ENCODE measurements around the gene QRICH1.

QRICH1 gene

DNA sequence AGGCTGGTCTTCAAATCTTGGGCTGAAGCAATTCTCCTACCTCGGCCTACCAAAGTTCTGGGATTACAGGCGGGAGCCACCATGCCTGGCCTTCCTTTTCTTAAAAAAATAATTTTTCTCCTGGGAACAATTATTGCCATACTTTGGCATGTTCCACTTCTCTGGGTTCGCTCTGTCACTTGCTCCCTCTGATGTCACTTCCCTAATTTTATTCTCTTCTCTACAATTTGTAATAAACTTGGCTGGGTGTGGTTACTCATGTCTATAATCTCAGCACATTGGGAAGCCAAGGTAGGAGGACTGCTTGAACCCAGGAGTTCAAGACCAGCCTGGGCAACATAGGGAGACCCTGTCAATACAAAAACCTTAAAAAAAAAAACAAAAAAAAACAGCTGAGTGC, 58.6 kb downstream of the QRICH1 start:
- in situ Hi-C loops (cut with HindIII; ENCODE audit: low sequenced_read_pairs) = no loop called here

DNA sequence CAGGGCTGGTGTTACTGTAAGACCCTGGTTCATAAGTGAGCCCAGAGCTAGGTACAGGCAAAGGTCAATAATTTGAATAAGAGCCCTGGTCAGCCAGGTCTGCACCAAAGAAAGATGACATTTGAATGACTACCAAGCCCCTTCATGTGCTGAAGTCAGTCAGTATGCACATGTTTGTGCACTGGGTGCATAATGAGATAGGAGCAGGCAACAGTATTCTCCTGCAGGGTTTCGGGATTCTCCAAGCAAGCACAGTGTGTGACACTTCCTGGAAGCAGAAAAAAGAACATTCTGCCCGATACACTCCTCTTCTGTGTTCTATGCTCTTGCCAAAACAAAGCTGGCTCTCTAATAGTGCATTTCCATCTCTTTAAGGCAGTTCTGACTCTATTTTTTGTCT, 59.2 kb downstream of the QRICH1 start:
- in situ Hi-C loops (cut with HindIII; ENCODE audit: low sequenced_read_pairs) = no loop called here

DNA sequence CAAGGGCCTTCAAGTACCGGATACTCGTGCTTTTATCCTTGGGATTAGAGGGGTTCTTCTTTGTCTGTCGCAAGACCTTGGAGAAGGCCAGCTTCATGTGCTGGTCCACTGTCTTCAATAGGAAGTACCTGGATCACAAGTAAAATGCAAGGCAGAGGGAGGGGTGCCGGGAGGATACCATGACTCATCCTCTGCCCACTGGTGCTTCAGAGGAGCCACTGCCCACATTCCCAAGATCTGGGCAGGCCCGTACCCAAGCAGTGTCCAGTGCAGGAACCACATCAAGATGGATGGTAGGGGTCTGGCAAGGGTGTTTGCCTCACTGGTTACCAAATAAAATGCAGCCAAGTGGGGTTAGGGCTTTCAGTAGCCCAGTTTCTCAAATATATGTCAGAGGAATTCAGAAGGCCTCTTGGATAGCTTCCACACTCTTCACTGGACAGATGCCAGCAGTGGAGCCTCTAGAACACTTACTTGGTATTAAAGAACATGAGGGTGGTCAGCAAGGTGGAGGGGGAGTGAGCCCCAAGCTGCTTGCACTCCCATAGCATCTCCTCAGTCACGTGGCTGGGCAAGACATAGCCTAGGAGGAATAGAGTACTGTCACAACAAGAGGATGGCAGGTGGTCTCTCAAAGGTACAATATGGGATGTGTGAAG, 61.1 kb downstream of the QRICH1 start:
- in situ Hi-C loops (cut with HindIII; ENCODE audit: low sequenced_read_pairs) = no loop called here

DNA sequence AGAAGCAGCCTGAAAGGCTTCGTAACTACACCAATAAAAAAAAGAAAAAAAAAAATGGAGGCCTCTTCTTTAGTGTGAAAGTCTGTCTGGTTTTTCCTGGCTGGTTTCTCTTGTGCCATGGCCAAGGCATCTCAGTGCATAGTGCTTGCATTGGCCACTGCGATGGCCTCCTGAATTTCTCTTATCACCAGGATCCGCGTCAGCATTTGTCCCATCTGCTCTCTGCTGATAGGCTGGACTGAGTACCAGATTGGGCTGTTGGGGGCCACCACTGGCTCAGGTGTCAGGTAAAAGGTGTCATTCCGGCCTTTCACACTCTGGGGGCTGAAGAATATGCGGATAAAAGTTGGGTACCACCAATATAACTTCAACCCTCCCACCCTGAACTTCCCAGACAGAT, 63.5 kb downstream of the QRICH1 start:
- in situ Hi-C loops (cut with HindIII; ENCODE audit: low sequenced_read_pairs) = no loop called here

DNA sequence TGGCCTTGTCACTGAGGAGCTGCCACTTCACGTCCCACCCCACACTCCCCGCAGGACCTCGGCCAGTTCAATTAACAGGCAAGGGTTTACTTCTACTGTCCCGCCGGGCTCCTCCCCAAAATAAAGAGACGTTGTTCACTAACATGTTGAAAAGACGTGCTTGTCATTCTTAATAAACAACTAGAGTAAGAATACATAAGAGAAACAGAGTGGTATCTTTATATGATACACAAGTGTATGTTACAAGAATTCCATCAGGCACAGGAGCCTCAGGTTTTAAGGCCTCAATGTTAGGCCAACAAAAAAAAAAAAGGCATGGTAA, 64.3 kb downstream of the QRICH1 start:
- in situ Hi-C loops (cut with HindIII; ENCODE audit: low sequenced_read_pairs) = no loop called here

DNA sequence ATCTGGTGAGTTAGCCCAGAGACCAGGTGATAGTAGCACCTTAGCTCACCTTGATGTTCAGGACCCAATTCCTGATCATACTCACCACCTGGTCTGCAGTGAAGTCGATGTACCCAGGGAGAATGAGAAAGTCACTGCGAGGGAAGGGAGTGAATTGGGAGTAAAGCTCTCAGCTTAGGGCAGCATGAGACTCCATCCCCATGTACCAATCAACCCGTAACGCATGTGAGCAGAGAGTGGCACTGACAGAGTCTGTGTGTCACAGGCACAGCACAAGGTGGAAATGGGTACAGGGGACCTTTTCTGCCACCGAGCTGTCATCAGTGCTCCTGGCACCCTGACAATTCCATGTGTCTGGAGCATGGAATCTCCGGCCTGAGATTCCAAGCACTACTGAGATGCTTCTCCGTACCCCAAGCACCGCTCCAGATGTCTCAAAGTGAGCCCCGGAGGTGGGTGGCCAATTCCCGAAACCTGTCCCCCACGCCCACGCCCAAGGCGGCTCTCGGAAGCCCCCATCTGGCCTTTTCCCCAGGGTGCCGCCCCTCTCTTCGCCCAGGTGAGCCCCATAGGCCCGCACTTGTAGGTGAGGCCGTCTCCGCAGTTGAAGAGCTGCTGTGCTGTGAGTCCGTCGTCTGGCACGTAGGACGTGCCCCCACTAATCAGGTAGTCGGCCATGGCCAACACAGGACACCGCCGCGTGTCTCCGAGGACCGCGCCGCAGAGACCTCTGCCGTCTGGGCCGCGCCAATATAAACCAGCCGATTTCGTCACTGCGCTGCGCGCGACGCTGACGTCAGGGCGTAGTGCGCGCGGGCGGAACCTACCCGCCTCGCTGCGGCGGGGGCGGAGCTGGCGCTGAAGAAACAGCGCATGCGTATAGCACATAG, 65.0 kb downstream of the QRICH1 start, which contains the start of gene IMPDH2:
IMPDH2 (minus strand) TSS at position 726 of the 890 bp plus-strand sequence; CDS start at position 678, 48 bp downstream.
- in situ Hi-C loops (cut with HindIII; ENCODE audit: low sequenced_read_pairs) = no loop called here

DNA sequence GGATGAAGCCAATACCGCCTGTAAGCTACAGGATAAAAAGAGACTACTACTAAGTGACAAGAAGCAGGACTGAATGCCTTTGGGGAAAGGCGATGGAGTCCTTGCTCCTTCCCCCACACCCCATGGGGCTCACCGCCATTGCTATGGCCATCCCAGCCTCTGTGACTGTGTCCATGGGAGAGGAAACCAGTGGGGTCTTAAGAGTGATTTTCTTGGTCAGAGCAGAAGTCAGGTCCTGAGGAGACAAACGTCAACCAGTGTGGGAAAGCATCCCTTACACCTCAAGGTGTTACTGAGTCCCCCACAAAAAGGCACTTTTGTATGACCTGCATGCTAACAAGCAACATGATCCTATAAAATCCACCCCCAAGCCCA, 65.6 kb downstream of the QRICH1 start:
- in situ Hi-C loops (cut with HindIII; ENCODE audit: low sequenced_read_pairs) = no loop called here

DNA sequence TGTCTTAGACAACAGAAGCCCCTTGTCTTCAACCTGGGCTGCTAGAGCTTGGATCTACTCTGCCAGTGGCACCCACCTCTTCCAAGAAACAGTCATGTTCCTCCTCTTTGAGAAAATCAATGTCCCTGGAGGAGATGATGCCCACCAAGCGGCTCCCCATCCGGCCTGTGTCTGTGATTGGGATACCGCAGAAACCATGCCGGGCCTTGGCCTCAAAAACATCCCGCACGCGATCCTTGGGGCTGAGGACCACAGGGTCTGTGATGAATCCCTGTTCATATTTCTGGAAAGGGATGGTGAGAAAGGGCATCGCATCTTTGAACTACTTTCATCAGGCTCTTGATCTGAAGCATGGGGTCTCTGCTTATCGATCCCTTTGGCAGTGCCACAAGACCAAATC, 66.2 kb downstream of the QRICH1 start:
- in situ Hi-C loops (cut with HindIII; ENCODE audit: low sequenced_read_pairs) = no loop called here

DNA sequence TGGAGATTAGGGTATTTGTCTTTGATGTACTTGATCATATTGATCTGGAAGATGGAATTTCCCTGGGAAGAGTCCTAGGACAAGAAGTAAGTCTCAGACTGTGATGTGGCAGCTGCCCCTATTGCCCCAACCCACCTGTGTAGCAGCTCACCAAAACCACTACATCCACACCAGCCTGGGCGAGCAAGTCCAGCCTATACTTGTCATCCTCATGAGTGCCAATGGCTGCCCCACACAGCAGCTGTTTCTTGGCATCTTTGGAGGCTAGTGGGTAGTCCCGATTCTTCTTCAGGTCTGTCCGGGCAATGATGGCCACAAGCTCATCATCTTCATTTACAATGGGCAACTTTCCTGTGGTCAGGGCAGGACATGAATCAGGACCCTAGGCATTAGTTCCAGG, 67.3 kb downstream of the QRICH1 start:
- in situ Hi-C loops (cut with HindIII; ENCODE audit: low sequenced_read_pairs) = no loop called here

DNA sequence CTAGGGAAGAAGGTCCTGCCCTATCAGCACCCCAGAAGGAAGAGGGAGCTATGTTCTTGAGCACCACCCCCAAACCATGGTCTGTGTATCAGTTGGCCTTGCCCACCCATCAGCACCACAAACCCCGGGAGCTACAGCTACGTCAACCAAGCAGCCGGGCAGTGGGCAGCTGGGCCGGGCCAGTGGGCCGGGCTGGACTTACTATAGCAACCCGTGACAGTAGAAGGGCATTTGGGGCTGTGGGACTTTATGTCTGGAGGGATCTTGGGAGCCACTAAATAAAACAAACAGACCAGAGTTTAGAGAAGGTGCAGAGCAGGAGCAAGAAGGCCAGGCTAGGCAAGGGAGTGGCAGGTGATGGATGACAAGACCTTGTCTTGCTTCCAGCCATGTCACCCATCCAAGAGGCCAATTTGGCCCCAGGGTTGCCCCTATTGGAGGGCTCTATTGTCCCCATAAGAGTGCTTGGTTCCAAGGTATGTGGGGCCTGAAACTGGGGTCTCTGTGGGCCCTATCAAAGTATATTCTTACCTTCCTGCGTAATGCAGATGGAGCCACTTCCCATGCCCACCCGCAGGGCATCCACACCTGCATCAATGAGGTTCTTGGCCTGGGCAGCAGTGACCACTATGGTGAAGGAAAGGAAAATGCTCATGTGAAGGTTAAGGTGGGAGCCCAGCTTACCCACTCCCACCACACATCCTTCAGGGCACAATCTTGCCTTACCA, 67.9 kb downstream of the QRICH1 start:
- in situ Hi-C loops (cut with HindIII; ENCODE audit: low sequenced_read_pairs) = no loop called here

DNA sequence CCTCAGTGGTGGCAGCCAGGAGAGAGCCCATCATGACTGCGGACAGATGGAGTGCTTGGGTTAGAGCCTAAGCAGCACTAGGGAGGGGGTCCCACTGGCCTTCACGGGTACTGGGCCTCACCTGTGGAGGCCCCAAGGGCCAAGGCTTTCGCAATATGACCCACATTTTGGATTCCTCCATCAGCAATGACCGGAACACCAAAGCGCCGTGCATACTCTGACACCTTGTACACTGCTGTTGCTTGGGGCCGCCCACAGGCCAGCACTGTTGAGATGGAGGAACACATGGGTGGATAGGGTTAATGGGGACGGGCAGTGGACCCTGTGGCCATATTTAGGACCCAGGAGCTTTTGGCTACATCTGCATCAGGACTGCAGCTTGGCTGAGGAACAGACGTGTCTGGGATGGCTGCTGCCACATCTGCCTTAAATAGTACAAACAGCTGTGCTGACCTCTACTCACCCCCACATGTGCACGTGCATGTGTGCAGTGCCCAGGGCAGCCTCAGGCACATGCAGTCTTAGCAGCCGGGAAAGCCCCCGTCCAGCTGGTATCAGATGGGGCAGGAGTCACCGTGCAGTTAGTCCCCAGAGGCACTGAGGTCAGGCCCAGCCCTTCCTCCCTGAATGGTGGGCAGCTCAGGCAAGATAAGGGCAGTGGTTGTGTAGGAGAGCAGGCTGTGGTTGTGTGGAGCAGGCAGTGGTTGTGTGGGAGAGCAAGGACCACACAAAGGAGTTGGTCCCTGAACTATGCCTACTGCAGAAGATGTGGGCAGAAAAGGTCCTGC, 68.7 kb downstream of the QRICH1 start:
- in situ Hi-C loops (cut with HindIII; ENCODE audit: low sequenced_read_pairs) = no loop called here

DNA sequence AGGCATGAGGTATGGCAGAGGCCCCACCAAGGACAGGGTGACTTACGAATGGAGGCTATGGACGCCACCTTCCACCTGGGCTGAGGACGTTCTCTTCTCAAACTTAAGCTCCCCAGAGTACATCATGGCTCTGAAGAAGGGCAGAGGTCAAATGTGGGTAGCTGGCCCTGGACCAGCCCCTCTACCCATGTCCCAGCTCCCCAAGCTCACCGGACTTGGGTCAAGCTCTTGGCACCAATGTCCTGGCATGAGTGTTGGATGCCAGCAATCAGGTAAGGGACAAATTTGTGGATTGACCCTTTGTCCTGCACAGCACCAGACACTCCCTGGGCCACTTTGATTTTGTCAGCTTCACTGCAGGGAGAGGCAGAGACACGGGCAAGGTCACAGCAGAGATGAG, 69.4 kb downstream of the QRICH1 start:
- in situ Hi-C loops (cut with HindIII; ENCODE audit: low sequenced_read_pairs) = no loop called here

DNA sequence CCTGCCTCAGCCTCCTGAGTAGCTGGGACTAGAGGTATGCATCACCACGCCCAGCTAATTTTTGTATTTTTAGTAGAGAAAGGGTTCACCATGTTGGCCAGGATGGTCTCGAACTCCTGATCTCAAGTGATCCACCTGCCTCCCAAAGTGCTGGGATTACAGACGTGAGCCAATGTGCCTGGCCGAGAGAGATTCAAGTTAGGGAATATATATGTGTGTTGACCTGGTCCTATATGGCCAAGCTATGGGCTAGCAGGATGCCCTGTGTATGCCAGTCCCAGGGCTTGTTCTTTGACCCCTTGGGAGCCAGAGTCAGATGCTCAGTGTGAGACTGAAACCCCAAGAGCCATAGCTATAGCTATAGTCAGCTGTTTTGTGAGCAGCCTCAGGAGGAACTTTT, 70.1 kb downstream of the QRICH1 start:
- in situ Hi-C loops (cut with HindIII; ENCODE audit: low sequenced_read_pairs) = no loop called here

DNA sequence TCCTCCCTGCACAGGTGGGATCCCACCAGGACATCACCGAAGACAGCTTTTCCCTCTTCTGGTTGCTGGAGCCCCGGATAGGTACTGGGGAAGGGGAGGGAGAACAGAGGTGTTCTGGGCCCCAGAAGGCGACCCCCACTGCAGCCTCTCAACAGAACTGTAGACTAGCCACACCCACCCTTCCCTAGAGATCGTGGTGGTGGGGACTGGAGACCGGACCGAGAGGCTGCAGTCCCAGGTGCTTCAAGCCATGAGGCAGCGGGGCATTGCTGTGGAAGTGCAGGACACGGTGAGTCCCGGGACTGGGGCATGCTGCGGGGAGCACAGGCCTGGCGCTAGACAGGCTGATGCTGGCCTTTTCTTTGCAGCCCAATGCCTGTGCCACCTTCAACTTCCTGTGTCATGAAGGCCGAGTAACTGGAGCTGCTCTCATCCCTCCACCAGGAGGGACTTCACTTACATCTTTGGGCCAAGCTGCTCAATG, 71.1 kb downstream of the QRICH1 start:
- in situ Hi-C loops (cut with HindIII; ENCODE audit: low sequenced_read_pairs) = no loop called here

DNA sequence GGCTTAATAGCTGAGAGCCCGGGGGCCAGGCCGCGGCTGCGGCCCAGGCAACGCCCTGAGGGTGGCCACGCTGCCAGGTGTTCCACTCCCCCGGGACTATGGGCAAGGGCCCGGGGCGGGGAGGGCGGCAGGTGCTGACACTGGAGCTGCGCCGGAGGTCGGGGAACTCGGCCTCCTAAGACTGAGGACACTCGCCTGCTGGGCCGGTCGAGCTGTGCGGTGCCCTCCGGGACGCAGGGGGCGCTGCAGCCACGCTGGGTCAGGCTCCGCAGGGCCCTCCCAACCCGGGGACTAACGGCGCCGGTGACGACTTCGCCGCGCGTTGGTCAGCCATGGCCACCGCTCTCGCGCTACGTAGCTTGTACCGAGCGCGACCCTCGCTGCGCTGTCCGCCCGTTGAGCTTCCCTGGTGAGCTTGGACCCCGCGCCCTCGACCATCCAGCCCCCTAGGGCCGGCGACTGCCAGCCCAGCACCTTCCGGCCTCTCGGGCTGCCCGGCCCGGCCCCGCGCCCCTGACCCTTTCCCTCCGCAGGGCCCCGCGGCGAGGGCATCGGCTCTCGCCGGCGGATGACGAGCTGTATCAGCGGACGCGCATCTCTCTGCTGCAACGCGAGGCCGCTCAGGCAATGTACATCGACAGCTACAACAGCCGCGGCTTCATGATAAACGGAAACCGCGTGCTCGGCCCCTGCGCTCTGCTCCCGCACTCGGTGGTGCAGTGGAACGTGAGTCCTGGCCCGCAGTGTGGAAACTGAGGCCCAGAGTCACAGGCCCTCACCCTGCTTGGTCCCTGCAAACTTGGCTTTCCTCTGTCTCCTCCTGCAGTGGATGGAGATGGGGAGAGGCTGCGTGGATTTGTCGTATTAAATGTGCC, 71.8 kb downstream of the QRICH1 start, which contains the start of gene NDUFAF3:
NDUFAF3 (plus strand) TSS at position 309 of the 875 bp plus-strand sequence; CDS start at position 333, 24 bp downstream.
- in situ Hi-C loops (cut with HindIII; ENCODE audit: low sequenced_read_pairs) = no loop called here

DNA sequence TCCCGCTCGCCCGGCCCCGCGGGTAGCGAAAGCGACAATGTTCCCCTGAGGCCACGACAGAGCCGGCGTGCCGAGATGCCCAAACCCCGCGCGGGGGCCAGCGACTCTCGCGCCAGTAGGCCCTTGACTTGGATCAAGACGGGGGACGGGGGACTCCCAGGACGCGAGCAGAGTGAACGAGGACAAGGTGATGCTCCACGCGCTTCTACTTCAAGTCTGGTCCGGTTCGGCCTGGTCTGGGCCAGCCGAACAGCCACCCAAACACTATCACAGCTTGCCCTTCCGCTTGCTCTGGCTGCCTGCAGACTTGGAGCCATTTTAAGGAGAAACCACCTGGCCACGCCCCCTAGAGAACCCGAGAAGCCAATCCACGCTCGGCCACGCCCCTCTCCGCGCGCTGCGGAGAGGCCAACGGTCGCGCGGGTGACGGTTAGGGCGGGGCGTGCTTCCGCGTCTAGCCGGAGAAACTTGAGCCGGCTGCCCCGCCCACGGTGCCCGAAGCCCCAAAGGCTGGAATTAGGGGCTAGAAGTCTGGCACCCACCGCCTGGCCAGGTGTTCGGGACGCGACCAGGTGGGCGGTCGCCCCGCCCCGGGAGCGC, 72.6 kb downstream of the QRICH1 start:
- in situ Hi-C loops (cut with HindIII; ENCODE audit: low sequenced_read_pairs) = no loop called here

DNA sequence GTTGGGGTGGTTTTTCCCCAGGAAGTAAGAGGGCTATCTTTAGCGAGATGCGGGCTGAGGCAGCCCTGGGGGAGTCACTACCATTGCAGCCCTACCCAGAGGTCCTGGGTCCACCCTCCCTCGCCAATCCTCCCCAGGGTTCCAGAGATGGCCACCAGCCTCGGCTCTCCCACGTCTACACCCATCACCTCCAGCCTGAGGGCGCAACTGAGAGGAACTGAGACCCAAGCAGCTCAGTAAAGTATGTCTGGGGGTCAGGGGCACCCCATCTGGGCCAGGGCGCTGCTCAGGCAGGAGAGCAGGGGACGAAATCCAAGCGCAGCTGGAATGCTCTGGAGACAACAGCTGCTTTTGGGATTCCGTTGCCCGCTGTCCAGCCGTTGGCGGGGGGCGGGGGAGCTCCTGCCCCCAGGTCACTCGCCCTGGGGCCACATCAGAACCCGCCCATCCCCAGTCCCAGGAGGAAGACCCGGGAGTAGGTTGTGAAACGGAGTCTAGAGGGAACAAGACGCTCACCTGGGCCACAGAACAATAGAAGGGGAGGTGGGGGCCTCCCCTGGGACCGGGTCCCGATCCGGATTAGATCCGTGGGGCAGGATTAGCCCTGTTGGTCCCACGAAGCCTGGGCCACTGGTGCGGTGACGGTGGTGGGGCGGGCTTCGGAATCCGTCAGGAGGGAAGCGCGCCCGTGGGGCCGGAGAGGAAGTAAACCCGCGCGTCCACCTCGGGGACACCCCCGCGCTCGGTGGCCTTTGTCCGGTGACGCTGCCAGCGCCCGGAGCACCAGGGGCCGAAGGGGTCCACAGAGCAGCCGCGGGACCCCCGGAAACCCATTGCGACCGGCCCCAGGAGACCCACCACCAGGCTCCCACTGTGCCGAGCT, 73.3 kb downstream of the QRICH1 start:
- in situ Hi-C loops (cut with HindIII; ENCODE audit: low sequenced_read_pairs) = no loop called here

DNA sequence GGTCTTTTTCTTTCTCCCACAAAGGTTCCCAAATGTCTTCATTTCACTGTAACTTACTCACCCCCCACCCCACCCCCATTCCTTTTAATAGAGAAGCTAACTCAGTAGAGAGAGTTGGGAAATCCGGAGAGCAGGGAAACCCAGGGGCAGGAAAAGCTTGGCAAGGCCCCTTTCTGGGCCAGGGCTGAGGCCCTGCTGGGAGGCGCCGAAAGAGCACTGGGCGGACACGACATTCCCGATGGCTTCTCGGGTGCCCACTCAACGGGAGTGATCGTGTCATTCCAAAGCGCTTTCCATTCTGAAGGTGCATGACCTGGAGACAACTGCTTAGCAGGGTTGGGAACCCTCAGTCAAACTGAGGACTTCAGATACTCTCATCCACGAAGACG, 73.9 kb downstream of the QRICH1 start:
- in situ Hi-C loops (cut with HindIII; ENCODE audit: low sequenced_read_pairs) = no loop called here

DNA sequence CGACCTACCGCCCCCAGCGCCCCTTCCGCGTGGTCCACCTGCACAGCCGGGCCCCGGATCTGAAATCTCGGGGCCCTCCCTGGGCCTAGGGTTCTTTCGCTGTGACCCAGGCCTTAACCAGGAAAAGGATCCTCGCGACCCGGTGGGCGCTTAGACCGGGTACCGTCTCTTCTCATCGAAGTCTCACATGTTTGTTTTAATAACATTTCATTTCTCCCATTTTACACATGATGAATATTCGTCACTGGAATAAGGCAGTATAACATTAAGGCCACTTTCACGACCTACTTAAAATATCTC, 75.2 kb downstream of the QRICH1 start:
- in situ Hi-C loops (cut with HindIII; ENCODE audit: low sequenced_read_pairs) = no loop called here

Measured in endothelial cell of hepatic sinusoid (primary cell).